Measurements from ENCODE around the gene BLOC1S2. TPM values are rescaled to one million over a fixed set of nuclear protein-coding genes. Genes with fewer than 3 reads are reported as not detected.
A peak's percentile ranks its signal among the peaks of the same experiment; 100 is the strongest.

BLOC1S2 gene
- total RNA-seq, 1 donor: 46.3 TPM

GRCh38 chr10:100248820-100249219 is 37.7 kb downstream of the BLOC1S2 start:
- Histone ChIP-seq H2AFZ (ENCODE audit: low read length) (no peak overlapping the region), H3K36me3 (ENCODE audit: insufficient read depth, low read length) (peaks cover 45% of the 10 kb centered on the region)
- no peak for TF ChIP-seq CTCF (IDR thresholded peaks at IDR 0.05; ENCODE audit: extremely low read depth, low read depth, low read length)

GRCh38 chr10:100245484-100246220 is 40.8 kb downstream of the BLOC1S2 start:
- H4K20me1 ChIP-seq (ENCODE audit: insufficient read depth, low read length): no peaks in the 10 kb centered on the region
- H3K4me2 ChIP-seq (ENCODE audit: insufficient read depth, low read length): no peak overlapping the region
- no peak overlapping the region for H2AFZ ChIP-seq (ENCODE audit: low read length)
- H3K9me3 ChIP-seq (ENCODE audit: low read depth, low read length): no peaks in the 10 kb centered on the region
- H3K4me1 ChIP-seq (ENCODE audit: insufficient read depth, low read length): no peaks in the 10 kb centered on the region
- peaks cover 40% of the 10 kb centered on the region for H3K36me3 ChIP-seq (ENCODE audit: insufficient read depth, low read length)
- no peak for TF ChIP-seq CTCF (IDR thresholded peaks at IDR 0.05; ENCODE audit: extremely low read depth, low read depth, low read length)
- H3K27ac ChIP-seq (ENCODE audit: low read depth, low read length): peak overlapping the region; percentile 51
- no peaks in the 10 kb centered on the region for H3K27me3 ChIP-seq (ENCODE audit: insufficient read depth, low read length)
- no peak overlapping the region for H3K4me3 ChIP-seq (ENCODE audit: insufficient read depth, low read length)
- H3K79me2 ChIP-seq (ENCODE audit: insufficient read depth, low read length): no peaks in the 10 kb centered on the region
- no peak for DNase-seq (ENCODE audit: insufficient read length, low spot score, missing footprints)

More at GRCh38 chr10:100248820-100249219, 37.7 kb downstream of the BLOC1S2 start:
- Histone ChIP-seq H3K4me1 (ENCODE audit: insufficient read depth, low read length) (no peaks in the 10 kb centered on the region), H4K20me1 (ENCODE audit: insufficient read depth, low read length) (no peaks in the 10 kb centered on the region), H3K4me3 (ENCODE audit: insufficient read depth, low read length) (no peak overlapping the region), H3K27me3 (ENCODE audit: insufficient read depth, low read length) (no peaks in the 10 kb centered on the region), H3K27ac (ENCODE audit: low read depth, low read length) (no peak overlapping the region), H3K9me3 (ENCODE audit: low read depth, low read length) (no peaks in the 10 kb centered on the region), H3K79me2 (ENCODE audit: insufficient read depth, low read length) (no peaks in the 10 kb centered on the region), H3K4me2 (ENCODE audit: insufficient read depth, low read length) (no peak overlapping the region)
- no peak for DNase-seq (ENCODE audit: insufficient read length, low spot score, missing footprints)

GRCh38 chr10:100239851-100240250 is 46.6 kb downstream of the BLOC1S2 start:
- no peaks in the 10 kb centered on the region for H4K20me1 ChIP-seq (ENCODE audit: insufficient read depth, low read length)
- no peaks in the 10 kb centered on the region for H3K27me3 ChIP-seq (ENCODE audit: insufficient read depth, low read length)
- no peak overlapping the region for H3K4me3 ChIP-seq (ENCODE audit: insufficient read depth, low read length)
- peaks cover 38% of the 10 kb centered on the region for H3K36me3 ChIP-seq (ENCODE audit: insufficient read depth, low read length)
- no peak for TF ChIP-seq CTCF (IDR thresholded peaks at IDR 0.05; ENCODE audit: extremely low read depth, low read depth, low read length)
- no peaks in the 10 kb centered on the region for H3K4me1 ChIP-seq (ENCODE audit: insufficient read depth, low read length)
- H3K4me2 ChIP-seq (ENCODE audit: insufficient read depth, low read length): no peak overlapping the region
- H2AFZ ChIP-seq (ENCODE audit: low read length): no peak overlapping the region
- H3K79me2 ChIP-seq (ENCODE audit: insufficient read depth, low read length): no peaks in the 10 kb centered on the region
- no peak overlapping the region for H3K27ac ChIP-seq (ENCODE audit: low read depth, low read length)
- DNase-seq (ENCODE audit: insufficient read length, low spot score, missing footprints): no peak
- no peaks in the 10 kb centered on the region for H3K9me3 ChIP-seq (ENCODE audit: low read depth, low read length)

GRCh38 chr10:100238429-100238828 is 48.1 kb downstream of the BLOC1S2 start:
- no peak for DNase-seq (ENCODE audit: insufficient read length, low spot score, missing footprints)
- Histone ChIP-seq H3K27ac (ENCODE audit: low read depth, low read length) (no peak overlapping the region), H3K79me2 (ENCODE audit: insufficient read depth, low read length) (no peaks in the 10 kb centered on the region), H3K4me2 (ENCODE audit: insufficient read depth, low read length) (no peak overlapping the region), H4K20me1 (ENCODE audit: insufficient read depth, low read length) (no peaks in the 10 kb centered on the region), H3K36me3 (ENCODE audit: insufficient read depth, low read length) (peaks cover 37% of the 10 kb centered on the region), H3K9me3 (ENCODE audit: low read depth, low read length) (no peaks in the 10 kb centered on the region), H3K27me3 (ENCODE audit: insufficient read depth, low read length) (no peaks in the 10 kb centered on the region), H3K4me1 (ENCODE audit: insufficient read depth, low read length) (no peaks in the 10 kb centered on the region), H2AFZ (ENCODE audit: low read length) (no peak overlapping the region), H3K4me3 (ENCODE audit: insufficient read depth, low read length) (no peak overlapping the region)
- no peak for TF ChIP-seq CTCF (IDR thresholded peaks at IDR 0.05; ENCODE audit: extremely low read depth, low read depth, low read length)
